Naive thymus-derived CD8-positive, alpha-beta T cell (primary cell): ENCODE data around the gene ATP6V0C. TPM values are rescaled to one million over a fixed set of nuclear protein-coding genes. Genes with fewer than 3 reads are reported as not detected.
"Not testable (repeated sequence)": the region's sequence is repeated elsewhere in the genome, so short reads cannot be mapped to it uniquely, and the experiment has no call there.

Source experiments
- ATAC-seq, 2 donors: fragments of 150-1000 bp; cut with Tn5 transposase in 1 of 2; sonication (Bioruptor Pico), chemical (Tn5 transposase) in 1 of 2; 1 replicate in 1 of 2; 2 replicates in 1 of 2; pipeline ENCODE4 v1.10.0; 2021; ENCODE audit warnings: mild to moderate bottlenecking in 2 of 2, moderate library complexity in 2 of 2
- POLR2A ChIA-PET: fragments of 350-600 bp; sonication (Branson Sonifier 250); formaldehyde crosslinking; loops from one replicate; lab custom pipeline; 2021; ENCODE audit warnings: antibody characterized with exemption; lab: Charles Lee
- DNase-seq, 10 donors: peaks; one replicate each; pipeline versions ENCODE4 v3.0.0 to v3.0.0-alpha.2; 2020 to 2022
- H3K27ac Mint-ChIP-seq, 10 donors: one replicate each; pipeline ENCODE4 v1.8.0; 2020 to 2022; ENCODE audit warnings: mild to moderate bottlenecking in 10 of 10, mixed read lengths in 10 of 10, moderate library complexity in 4 of 10, inconsistent platforms in 1 of 10
- H3K27me3 Mint-ChIP-seq, 5 donors: one replicate each; pipeline ENCODE4 v1.8.0; 2021 to 2022; ENCODE audit warnings: mixed read lengths in 5 of 5
- H3K36me3 Mint-ChIP-seq, 3 donors: one replicate each; pipeline ENCODE4 v1.8.0; 2020 to 2022; ENCODE audit warnings: mixed read lengths in 3 of 3, mild to moderate bottlenecking in 2 of 3, inconsistent platforms in 1 of 3
- H3K4me1 Mint-ChIP-seq, 4 donors: one replicate each; pipeline ENCODE4 v1.8.0; 2021 to 2022; ENCODE audit warnings: mixed read lengths in 4 of 4
- H3K4me3 Mint-ChIP-seq, 10 donors: one replicate each; pipeline ENCODE4 v1.8.0; 2020 to 2022; ENCODE audit warnings: mild to moderate bottlenecking in 10 of 10, mixed read lengths in 10 of 10, moderate library complexity in 6 of 10, inconsistent platforms in 1 of 10
- H3K9me3 Mint-ChIP-seq, 9 donors: one replicate each; pipeline ENCODE4 v1.8.0; 2020 to 2022; ENCODE audit warnings: mixed read lengths in 9 of 9, mild to moderate bottlenecking in 3 of 9, inconsistent platforms in 1 of 9, moderate library complexity in 1 of 9
- microRNA-seq: library from miRNA; unstranded; fragments of <30 nt; microRNA quantifications from one replicate; pipeline ENCODE4 v1.2.0, GENCODE V29; 2022; ENCODE audit warnings: borderline microRNAs expressed
- polyA plus RNA-seq, 3 donors: library from polyadenylated mRNA; unstranded; fragments of 300-500 nt; fragmentation: Illumina TruSeq; gene quantifications; one replicate each; pipeline ENCODE4 v1.2.3, GENCODE V29; 2021
- total RNA-seq, 8 experiments: library from RNA in 2 of 8; stranded (reverse) in 2 of 8; gene quantifications; one replicate each; pipeline ENCODE4 v1.2.3 and lab custom pipeline; 2021 to 2026

The ATP6V0C gene
- total and polyA plus RNA-seq, 5 experiments from 2014 or later = 74.9 to 123 (median 84.9) TPM

DNA sequence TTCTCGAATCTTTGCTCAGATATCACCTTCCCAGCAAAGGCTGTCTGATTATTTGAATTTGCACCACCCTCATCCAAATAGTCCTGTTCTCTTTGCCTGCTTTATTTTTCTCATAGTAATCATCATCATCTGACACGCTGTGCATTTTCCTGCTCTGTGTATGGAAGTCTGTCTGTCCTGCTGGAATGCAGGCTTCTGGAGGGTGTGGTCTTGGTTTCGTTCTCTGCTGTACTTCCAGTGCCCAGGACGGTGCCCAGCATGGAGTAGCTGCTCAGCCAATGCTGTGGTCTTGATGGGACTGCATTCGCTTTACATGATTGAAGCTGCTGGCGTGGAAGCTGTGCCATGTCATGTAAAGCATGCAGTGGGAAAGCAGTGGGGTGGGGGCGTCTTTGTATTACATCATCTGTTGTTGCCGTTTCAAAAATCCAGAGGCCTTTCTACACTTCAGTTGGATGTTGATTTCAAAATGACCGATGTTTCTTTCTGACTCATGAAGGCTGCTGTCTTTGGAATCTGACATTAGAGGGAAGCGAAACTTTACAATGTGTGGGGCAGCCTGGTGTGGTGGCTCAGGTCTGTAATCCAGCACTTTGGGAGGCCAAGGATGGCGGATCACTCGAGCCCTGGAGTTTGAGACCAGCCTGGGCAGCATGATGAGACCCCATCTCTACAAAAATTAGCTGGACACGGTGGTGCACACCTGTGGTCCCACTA is 41.1 kb downstream of the ATP6V0C start:
- DNase-seq, POLR2A ChIA-PET, H3K27ac Mint-ChIP-seq, H3K27me3 Mint-ChIP-seq, H3K4me1 Mint-ChIP-seq, H3K9me3 Mint-ChIP-seq, H3K36me3 Mint-ChIP-seq, ATAC-seq, H3K4me3 Mint-ChIP-seq: not testable (repeated sequence)

DNA sequence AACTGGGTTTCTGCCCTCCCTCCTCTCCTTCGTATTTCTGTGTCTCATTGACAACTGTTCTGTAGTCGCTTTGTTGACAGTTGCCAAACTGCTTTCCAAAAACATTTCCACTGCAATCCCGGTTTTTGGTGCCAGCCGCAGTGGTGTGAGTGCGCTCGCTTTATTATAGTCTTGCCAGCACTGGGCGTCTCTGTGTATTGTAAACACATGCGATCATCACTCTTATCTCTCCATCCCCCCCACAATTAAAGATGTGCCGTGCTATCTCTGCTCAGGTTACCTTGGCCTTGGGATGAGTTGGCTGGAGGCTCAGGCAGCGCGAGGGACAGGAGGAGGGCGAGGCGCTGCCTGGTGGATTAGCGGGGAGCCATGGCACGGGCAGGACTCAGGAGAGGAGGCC is 43.4 kb downstream of the ATP6V0C start:
- DNase-seq, H3K27me3 Mint-ChIP-seq, H3K36me3 Mint-ChIP-seq, ATAC-seq, H3K4me3 Mint-ChIP-seq, H3K9me3 Mint-ChIP-seq, H3K4me1 Mint-ChIP-seq, POLR2A ChIA-PET, H3K27ac Mint-ChIP-seq: not testable (repeated sequence)

DNA sequence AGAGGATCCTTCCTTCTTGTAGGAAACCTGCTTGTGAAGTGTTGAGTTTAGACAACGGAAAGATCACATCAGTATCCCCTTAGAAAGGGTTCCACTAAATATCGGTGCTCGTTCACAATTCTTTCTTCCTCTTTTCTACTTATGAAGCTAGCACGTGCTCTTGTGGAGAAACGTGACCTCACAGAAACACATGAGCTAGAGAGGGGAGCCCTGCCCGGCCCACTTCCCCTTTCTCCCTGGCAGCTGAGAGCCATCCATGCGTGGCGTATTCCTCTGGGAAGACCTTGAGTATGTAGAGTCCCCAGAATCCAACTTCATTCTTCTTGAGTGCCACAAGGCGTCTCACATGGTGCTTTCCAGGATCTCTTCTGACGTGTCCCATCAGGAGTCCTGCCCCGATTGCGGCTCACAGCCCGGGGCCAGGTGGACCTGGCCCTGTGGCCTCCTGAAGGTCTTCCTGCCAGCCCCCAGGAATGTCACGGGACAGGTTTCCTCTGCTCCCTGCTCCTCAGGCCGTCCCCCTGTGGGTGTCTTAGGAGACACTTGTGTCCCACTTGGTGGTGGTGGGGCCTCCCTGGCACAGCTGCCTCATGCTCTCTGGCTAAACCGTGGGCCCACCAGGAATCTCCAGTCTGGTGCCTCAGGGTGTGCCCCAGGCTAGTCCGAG is 46.5 kb downstream of the ATP6V0C start:
- H3K4me3 Mint-ChIP-seq, DNase-seq, H3K36me3 Mint-ChIP-seq, POLR2A ChIA-PET, H3K9me3 Mint-ChIP-seq, H3K27ac Mint-ChIP-seq, H3K4me1 Mint-ChIP-seq, H3K27me3 Mint-ChIP-seq: not testable (repeated sequence)
- peak in 1 of 2 donors; percentile 19 for ATAC-seq

DNA sequence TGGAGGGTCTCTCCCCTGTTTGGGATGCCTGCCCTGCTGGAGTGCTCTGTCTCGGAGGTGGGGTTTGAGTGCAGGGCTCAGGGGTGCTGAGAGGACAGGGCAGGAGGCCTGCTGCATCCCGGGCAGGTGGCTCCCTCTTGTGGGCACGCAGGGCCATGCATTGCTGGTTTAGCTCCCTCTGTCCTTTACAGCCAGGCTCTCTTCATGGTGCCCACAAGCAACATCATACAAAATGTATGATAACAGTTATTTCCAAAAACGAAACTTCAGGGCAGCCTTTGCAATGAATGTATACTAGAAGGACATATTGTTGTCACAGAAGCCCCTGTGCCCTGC is 47.0 kb downstream of the ATP6V0C start:
- H3K36me3 Mint-ChIP-seq, POLR2A ChIA-PET, H3K27ac Mint-ChIP-seq, H3K4me3 Mint-ChIP-seq, H3K4me1 Mint-ChIP-seq, H3K27me3 Mint-ChIP-seq, H3K9me3 Mint-ChIP-seq: not testable (repeated sequence)
- peak; percentile 98 for ATAC-seq
- DNase-seq = peak; percentile 45 to 83 (median 61)

DNA sequence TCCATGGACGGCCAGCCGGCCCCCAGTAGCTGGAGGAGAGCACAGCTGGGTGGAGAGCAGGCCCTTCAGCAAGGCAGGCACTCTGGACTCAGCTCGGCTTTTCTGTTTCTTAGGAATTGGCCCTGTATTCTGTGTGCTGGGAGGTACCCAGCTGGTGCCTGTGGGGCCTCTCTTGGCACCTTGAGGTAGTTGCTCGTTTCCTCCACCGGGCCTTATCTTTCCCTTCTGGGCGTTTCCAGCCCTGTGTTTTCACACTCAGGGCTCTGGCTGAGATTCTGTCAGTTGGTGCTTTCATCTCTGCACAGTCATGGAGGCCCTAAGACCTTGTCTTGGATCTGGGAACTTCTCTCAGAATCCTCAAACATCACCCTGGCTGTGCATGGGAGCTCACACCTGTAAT is 53.8 kb downstream of the ATP6V0C start:
- ATAC-seq, DNase-seq, H3K36me3 Mint-ChIP-seq, H3K4me1 Mint-ChIP-seq, H3K27ac Mint-ChIP-seq, H3K27me3 Mint-ChIP-seq, H3K4me3 Mint-ChIP-seq, H3K9me3 Mint-ChIP-seq, POLR2A ChIA-PET: not testable (repeated sequence)

DNA sequence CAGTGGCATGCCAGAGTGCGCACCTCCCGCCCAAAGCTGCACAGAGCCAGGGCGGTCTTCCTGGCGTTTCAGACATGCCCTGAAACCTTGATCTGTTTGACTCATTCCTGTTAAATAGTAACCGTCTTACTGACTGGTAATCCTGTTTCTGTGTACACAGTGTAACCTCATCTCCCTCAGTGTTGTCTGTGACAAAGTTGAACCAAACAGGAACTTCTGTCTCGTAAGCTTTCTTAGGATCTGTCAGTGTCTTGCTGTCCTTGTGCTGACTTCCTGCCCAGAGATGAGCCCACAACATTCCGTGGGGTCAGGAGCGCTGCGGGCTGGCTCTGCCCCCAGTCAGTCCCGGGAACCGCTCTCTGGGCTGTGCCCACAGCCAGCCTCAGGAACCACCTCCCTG is 54.8 kb downstream of the ATP6V0C start:
- H3K9me3 Mint-ChIP-seq, H3K4me1 Mint-ChIP-seq, H3K4me3 Mint-ChIP-seq, POLR2A ChIA-PET, H3K27ac Mint-ChIP-seq, H3K36me3 Mint-ChIP-seq, ATAC-seq, DNase-seq, H3K27me3 Mint-ChIP-seq: not testable (repeated sequence)

Small RNAs within 50 kb of the gene (microRNA-seq; reads per million reads assigned to microRNA genes)
- gene MIR3178 (not detected), gene MIR6768 (not detected)

Other genes starting within 250 kb of the ATP6V0C start
- 100 to 1,000 TPM; 162 to 165 TPM for gene RNPS1, start 245.8 kb upstream of the ATP6V0C start, total RNA-seq
- 100 to 1,000 TPM; 197 to 289 (median 228) TPM for gene RNPS1, start 245.8 kb upstream of the ATP6V0C start, polyA plus RNA-seq
- 1 to 10 TPM; 7.8 to 8.2 TPM for gene ABCA3, start 173.2 kb upstream of the ATP6V0C start, total RNA-seq
- gene ABCA3, start 173.2 kb upstream of the ATP6V0C start, polyA plus RNA-seq = 1 to 10 TPM; 1.2 to 2.2 (median 2.1) TPM
- gene CCNF, start 84.5 kb upstream of the ATP6V0C start, total RNA-seq = 1 to 10 TPM; 2.1 to 2.4 TPM
- 1 to 10 TPM in 2 of 3 donors, under 1 TPM in 1; 0.59 to 2.0 (median 1.7) TPM for gene CCNF, start 84.5 kb upstream of the ATP6V0C start, polyA plus RNA-seq
- under 1 TPM in 1 of 2 experiments, not detected in 1; 0.96 TPM for gene TEDC2, start 53.8 kb upstream of the ATP6V0C start, total RNA-seq
- under 1 TPM in 2 of 3 donors, not detected in 1; 0.52 to 0.76 TPM for gene TEDC2, start 53.8 kb upstream of the ATP6V0C start, polyA plus RNA-seq
- gene NTN3, start 42.7 kb upstream of the ATP6V0C start, total RNA-seq = not detected
- gene NTN3, start 42.7 kb upstream of the ATP6V0C start, polyA plus RNA-seq = not detected
- 10 to 100 TPM; 13.4 to 17.3 TPM for gene TBC1D24, start 38.8 kb upstream of the ATP6V0C start, total RNA-seq
- gene TBC1D24, start 38.8 kb upstream of the ATP6V0C start, polyA plus RNA-seq = 1 to 10 TPM; 2.6 to 3.0 (median 2.6) TPM
- 100 to 1,000 TPM; 103 to 107 TPM for gene AMDHD2, start 6.4 kb downstream of the ATP6V0C start, total RNA-seq
- gene AMDHD2, start 6.4 kb downstream of the ATP6V0C start, polyA plus RNA-seq = 10 to 100 TPM; 15.2 to 17.4 (median 16.4) TPM
- 1 to 10 TPM; 1.6 to 2.1 TPM for gene CEMP1, start 17.5 kb downstream of the ATP6V0C start, total RNA-seq
- gene CEMP1, start 17.5 kb downstream of the ATP6V0C start, polyA plus RNA-seq = 1 to 10 TPM in 2 of 3 donors, under 1 TPM in 1; 0.81 to 6.0 (median 2.8) TPM
- 10 to 100 TPM; 66.1 to 69.7 TPM for gene PDPK1, start 24.1 kb downstream of the ATP6V0C start, total RNA-seq
- 10 to 100 TPM; 27.1 to 44.7 (median 28.6) TPM for gene PDPK1, start 24.1 kb downstream of the ATP6V0C start, polyA plus RNA-seq
- gene KCTD5, start 168.6 kb downstream of the ATP6V0C start, total RNA-seq = 10 to 100 TPM; 24.3 to 25.5 TPM
- 10 to 100 TPM; 10.8 to 18.4 (median 12.9) TPM for gene KCTD5, start 168.6 kb downstream of the ATP6V0C start, polyA plus RNA-seq
- gene PRSS27, start 206.3 kb downstream of the ATP6V0C start, total RNA-seq = 1 to 10 TPM in 1 of 2 experiments, under 1 TPM in 1; 0.81 to 1.2 TPM
- gene PRSS27, start 206.3 kb downstream of the ATP6V0C start, polyA plus RNA-seq = under 1 TPM in 1 of 3 donors, not detected in 2; 0.06 TPM
- 100 to 1,000 TPM; 927 to 965 TPM for gene SRRM2, start 238.7 kb downstream of the ATP6V0C start, total RNA-seq
- 100 to 1,000 TPM in 1 of 3 donors, 10 to 100 TPM in 2; 25.5 to 110 (median 62.4) TPM for gene SRRM2, start 238.7 kb downstream of the ATP6V0C start, polyA plus RNA-seq